ENCODE results near the gene TAAR1. TPM values are rescaled to one million over a fixed set of nuclear protein-coding genes. Genes with fewer than 3 reads are reported as not detected.
"Not testable (repeated sequence)": the region's sequence is repeated elsewhere in the genome, so short reads cannot be mapped to it uniquely, and the experiment has no call there.

Gene TAAR1
- total RNA-seq, 2 donors from 2014 or later, result not detected

- DNase-seq (no peak), ATAC-seq (no peak)
- intact Hi-C loops (cut with DNase I, micrococcal nuclease), result no loop called here
These were observed 51.3 kb downstream of the TAAR1 start for GRCh38 chr6:132607544-132608233.

DNA sequence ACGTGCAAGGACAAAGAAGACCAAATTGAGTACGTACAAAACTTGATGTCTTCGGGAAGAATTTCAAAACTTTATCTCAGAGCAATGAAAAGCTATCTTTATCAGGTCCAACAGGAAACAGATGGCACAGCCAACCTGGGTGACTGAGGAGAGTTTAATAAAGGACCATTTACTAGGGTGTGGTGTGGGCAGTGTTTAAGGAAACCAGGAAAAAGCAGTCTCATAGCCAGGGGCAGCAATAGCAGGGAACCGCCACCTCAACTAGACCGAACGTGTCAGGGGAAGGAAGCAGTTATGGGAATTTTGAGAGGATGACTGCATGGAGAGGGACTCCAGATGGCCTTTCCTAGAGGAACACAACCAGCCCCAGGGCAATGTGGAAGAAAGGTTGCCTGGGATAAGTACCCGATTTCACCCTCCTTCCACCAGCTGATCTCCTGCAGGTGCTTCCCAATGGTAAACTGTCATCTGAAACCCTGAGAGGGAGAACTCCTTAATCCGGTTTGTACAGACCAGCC is 54.3 kb downstream of the TAAR1 start:
- intact Hi-C loops (cut with DNase I, micrococcal nuclease), result no loop called here
- ATAC-seq (peak; percentile 76), DNase-seq (no peak)

DNA sequence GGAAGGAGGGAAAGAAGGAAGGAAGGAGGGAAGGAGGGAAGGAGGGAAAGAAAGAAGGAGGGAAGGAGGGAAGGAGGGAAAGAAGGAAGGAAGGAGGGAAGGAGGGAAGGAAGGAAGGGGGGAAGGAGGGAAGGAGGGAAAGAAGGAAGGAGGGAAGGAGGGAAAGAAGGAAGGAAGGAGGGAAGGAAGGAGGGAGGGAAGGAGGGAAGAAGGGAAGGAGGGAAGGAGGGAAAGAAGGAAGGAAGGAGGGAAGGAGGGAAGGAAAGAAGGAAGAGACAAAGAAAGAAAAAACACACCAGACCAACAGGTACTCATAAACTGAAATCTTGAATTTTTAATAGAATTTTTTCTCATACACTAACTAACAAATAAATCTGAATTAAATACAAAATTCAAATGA is 58.1 kb downstream of the TAAR1 start:
- DNase-seq; ATAC-seq; intact Hi-C loops (cut with DNase I, micrococcal nuclease): not testable (repeated sequence)

- DNase-seq, result no peak
- intact Hi-C loops (cut with DNase I, micrococcal nuclease), result no loop called here
- peak; percentile 53 for ATAC-seq
These were observed 60.5 kb downstream of the TAAR1 start for GRCh38 chr6:132598473-132598872.

DNA sequence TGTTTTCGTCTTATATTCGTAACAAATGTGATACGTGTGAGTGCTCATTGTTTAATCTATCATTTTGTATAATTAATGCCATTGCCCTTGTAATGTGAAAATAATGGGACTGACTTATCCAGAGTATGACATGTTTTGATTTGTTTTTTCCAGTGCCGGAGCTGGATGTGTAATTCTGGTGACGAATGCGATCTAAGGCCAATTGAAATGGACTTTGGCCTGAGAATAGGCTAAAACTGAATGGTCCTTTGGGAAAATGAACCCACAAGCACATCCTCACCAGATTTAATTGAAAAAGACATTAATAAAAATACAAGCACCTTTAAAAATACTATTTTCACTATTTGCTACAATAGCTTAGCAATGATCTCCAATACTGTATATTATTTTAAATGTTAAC is 62.8 kb downstream of the TAAR1 start:
- DNase-seq (no peak), ATAC-seq (no peak)
- intact Hi-C loops (cut with DNase I, micrococcal nuclease), result no loop called here

Other genes starting within 250 kb of the TAAR1 start
- gene STX7, start 146.1 kb downstream of the TAAR1 start, total RNA-seq, result 10 to 100 TPM; 52.4 to 70.9 TPM
- gene TAAR9, start 120.9 kb downstream of the TAAR1 start, total RNA-seq, result not detected
- not detected for gene TAAR8, start 106.5 kb downstream of the TAAR1 start, total RNA-seq
- gene TAAR6, start 88.9 kb downstream of the TAAR1 start, total RNA-seq, result not detected
- not detected for gene TAAR5, start 69.4 kb downstream of the TAAR1 start, total RNA-seq
- gene TAAR2, start 34.9 kb downstream of the TAAR1 start, total RNA-seq, result not detected
- gene VNN1, start 54.9 kb upstream of the TAAR1 start, total RNA-seq, result 1 to 10 TPM; 3.2 to 9.7 TPM
- gene VNN2, start 98.7 kb upstream of the TAAR1 start, total RNA-seq, result 1 to 10 TPM in 1 of 2 donors, under 1 TPM in 1; 0.95 to 1.1 TPM
- 10 to 100 TPM; 13.4 to 17.1 TPM for gene SLC18B1, start 139.5 kb upstream of the TAAR1 start, total RNA-seq
- 100 to 1,000 TPM; 733 to 792 TPM for gene RPS12, start 155.4 kb upstream of the TAAR1 start, total RNA-seq

Data from left colon (tissue), 2 donors.